SU-DHL-6 (cell line): Measurements from ENCODE around the gene NEGR1.

ENCODE experiments used
- CTCF ChIP-seq: fragments of 200-600 bp; sonication (generic); IDR thresholded peaks from one replicate; pipeline ENCODE4 v1.5.1; 2017; ENCODE audit warnings: antibody characterized with exemption, mild to moderate bottlenecking, low read length, moderate library complexity; ENCODE audit not compliant: insufficient read depth, poor library complexity, severe bottlenecking
- EZH2phosphoT487 ChIP-seq: fragments of 200-600 bp; sonication (generic), shearing (Covaris generic); conservative IDR thresholded peaks from 2 replicates; pipeline ENCODE4 v1.6.1; 2018; ENCODE audit warnings: mild to moderate bottlenecking, antibody characterized with exemption, low read length, moderate library complexity, mixed read lengths

GRCh38 chr1:71417421-71417820, 864.9 kb downstream of the NEGR1 start:
- no peak for TF ChIP-seq CTCF
- TF ChIP-seq EZH2phosphoT487 = no peak
